ENCODE results near the gene ZNF488.

DNA sequence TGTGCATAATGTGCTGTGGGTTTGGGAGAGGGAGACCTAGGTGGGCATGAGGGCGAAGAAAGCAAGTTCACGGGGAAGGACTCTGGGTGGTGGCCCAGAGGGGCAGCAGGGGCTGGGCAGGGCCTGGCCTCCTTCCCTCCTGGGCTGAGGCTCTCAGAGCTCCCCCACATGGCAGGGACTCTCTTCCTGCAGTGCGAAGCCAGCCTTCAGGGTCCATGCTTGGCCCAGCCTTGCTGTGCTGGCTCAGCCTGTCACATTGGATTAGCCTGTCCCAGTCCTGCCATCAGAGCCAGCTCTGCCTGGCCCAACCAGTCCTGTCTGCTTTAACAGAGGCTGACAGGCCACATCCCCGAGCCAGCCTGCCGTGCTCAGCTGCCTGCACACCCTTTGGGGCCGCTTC is 20.4 kb upstream of the ZNF488 start:
- TF ChIP-seq, protein P1, sequence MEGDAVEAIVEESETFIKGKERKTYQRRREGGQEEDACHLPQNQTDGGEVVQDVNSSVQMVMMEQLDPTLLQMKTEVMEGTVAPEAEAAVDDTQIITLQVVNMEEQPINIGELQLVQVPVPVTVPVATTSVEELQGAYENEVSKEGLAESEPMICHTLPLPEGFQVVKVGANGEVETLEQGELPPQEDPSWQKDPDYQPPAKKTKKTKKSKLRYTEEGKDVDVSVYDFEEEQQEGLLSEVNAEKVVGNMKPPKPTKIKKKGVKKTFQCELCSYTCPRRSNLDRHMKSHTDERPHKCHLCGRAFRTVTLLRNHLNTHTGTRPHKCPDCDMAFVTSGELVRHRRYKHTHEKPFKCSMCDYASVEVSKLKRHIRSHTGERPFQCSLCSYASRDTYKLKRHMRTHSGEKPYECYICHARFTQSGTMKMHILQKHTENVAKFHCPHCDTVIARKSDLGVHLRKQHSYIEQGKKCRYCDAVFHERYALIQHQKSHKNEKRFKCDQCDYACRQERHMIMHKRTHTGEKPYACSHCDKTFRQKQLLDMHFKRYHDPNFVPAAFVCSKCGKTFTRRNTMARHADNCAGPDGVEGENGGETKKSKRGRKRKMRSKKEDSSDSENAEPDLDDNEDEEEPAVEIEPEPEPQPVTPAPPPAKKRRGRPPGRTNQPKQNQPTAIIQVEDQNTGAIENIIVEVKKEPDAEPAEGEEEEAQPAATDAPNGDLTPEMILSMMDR (IDR thresholded peaks at IDR 0.05), result no peak
- TF ChIP-seq POLR2A (IDR thresholded peaks at IDR 0.05), result no peak
